ENCODE results near the gene IL3. TPM values are rescaled to one million over a fixed set of nuclear protein-coding genes. Genes with fewer than 3 reads are reported as not detected.

The IL3 gene
- total and polyA plus RNA-seq, 2 experiments from 2014 or later, result not detected

- Histone ChIP-seq H3K36me3 (ENCODE audit: insufficient read depth) (no peaks in the 10 kb centered on the region), H3K9me2 (ENCODE audit: insufficient read depth) (0 out of 2 replicates have a peak, but pooled peaks cover 7% of the 10 kb centered on the region), H4K20me1 (replicated peaks; ENCODE audit: insufficient read depth) (no peaks in the 10 kb centered on the region), H3F3A (replicated peaks; ENCODE audit: low read depth) (no peaks in the 10 kb centered on the region), H3K27me3 (ENCODE audit: insufficient read depth) (no peaks in the 10 kb centered on the region), H2AFZ (no peak overlapping the region), H3K27ac (ENCODE audit: low read depth) (no peak overlapping the region), H3K4me1 (ENCODE audit: insufficient read depth) (no peaks in the 10 kb centered on the region), H3K4me2 (no peak overlapping the region), H3K79me2 (replicated peaks; ENCODE audit: insufficient read depth) (no peaks in the 10 kb centered on the region), H3K4me3 (no peak overlapping the region)
- Mint-ChIP-seq H3K36me3 (ENCODE audit: low read depth) (no peaks in the 10 kb centered on the region), H3K9me3 (no peaks in the 10 kb centered on the region; the same call in 2 of the 3 replicates), H3K4me1 (no peaks in the 10 kb centered on the region), H3K27ac (no peak overlapping the region), H3K4me3 (no peak overlapping the region), H3K27me3 (ENCODE audit: insufficient read depth, low read depth, poor library complexity) (peaks cover 3% of the 10 kb centered on the region)
- ATAC-seq, result no peak
- TF ChIP-seq ZNF114 (CRISPR knock-in tag; IDR thresholded peaks at IDR 0.05) (no peak), JUNB (IDR thresholded peaks at IDR 0.05; ENCODE audit: unreplicated experiment) (no peak), NANOG (IDR thresholded peaks at IDR 0.05; ENCODE audit: borderline replicate concordance) (no peak), REST (IDR thresholded peaks at IDR 0.05; ENCODE audit: unreplicated experiment) (no peak), CTCF (conservative IDR thresholded peaks at IDR 0.05; ENCODE audit: low read depth in 2 of 2) (no peak), STAT1 (IDR thresholded peaks at IDR 0.05; ENCODE audit: unreplicated experiment) (no peak), ZNF462 (CRISPR knock-in tag; IDR thresholded peaks at IDR 0.05) (no peak), ETS1 (IDR thresholded peaks at IDR 0.05) (no peak), POLR2AphosphoS5 (IDR thresholded peaks at IDR 0.05; ENCODE audit: low read depth) (no peak), CREB1 (CRISPR knock-in tag; IDR thresholded peaks at IDR 0.05; ENCODE audit: low read depth) (no peak), EZH2 (IDR thresholded peaks at IDR 0.05; ENCODE audit: low read depth, unreplicated experiment) (no peak), EZH2phosphoT487 (IDR thresholded peaks at IDR 0.05; ENCODE audit: unreplicated experiment) (no peak), ZNF331 (CRISPR knock-in tag; IDR thresholded peaks at IDR 0.05; ENCODE audit: low read depth) (no peak)
- no peak for DNase-seq (ENCODE audit: low spot score)
These were observed 36.4 kb upstream of the IL3 start for GRCh38 chr5:132024117-132024435.

All from GM23338 (cell line).